Hepatic stellate cell (primary cell): ENCODE results near the gene TASP1.

Source experiments
- DNase-seq: peaks from one replicate; pipeline ENCODE4 v3.0.0; 2011; ENCODE audit warnings: low spot score

TASP1 gene

GRCh38 chr20:13571662-13572061, 67.1 kb downstream of the TASP1 start:
- no peak for DNase-seq

- no peak for DNase-seq
These were observed 71.1 kb downstream of the TASP1 start for GRCh38 chr20:13567663-13568062.

GRCh38 chr20:13563854-13564253, 74.9 kb downstream of the TASP1 start:
- no peak for DNase-seq

DNA sequence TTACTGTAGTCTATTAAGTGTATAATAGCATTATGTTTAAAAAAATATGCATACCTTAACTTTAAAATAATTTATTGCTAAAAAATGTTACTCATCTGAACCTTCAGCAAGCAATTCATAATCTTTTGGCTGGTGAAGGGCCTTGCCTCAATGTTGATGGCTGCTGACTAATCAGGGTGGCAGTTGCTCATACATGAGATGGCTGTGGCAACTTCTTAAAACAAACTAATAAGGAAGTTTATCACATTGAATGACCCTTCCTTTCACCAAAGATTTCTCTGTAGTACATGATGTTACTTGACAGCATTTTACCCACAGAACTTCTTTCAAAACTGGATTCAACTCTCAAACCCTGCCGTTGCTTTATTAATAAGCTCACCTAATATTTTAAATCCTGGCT, 84.0 kb downstream of the TASP1 start:
- no peak for DNase-seq

- no peak for DNase-seq
These were observed 84.7 kb downstream of the TASP1 start for GRCh38 chr20:13554076-13554475.

GRCh38 chr20:13552061-13552460, 86.7 kb downstream of the TASP1 start:
- DNase-seq = no peak

GRCh38 chr20:13549451-13549850, 89.3 kb downstream of the TASP1 start:
- DNase-seq = no peak

GRCh38 chr20:13546497-13547131, 92.1 kb downstream of the TASP1 start:
- DNase-seq = peak; percentile 12

DNA sequence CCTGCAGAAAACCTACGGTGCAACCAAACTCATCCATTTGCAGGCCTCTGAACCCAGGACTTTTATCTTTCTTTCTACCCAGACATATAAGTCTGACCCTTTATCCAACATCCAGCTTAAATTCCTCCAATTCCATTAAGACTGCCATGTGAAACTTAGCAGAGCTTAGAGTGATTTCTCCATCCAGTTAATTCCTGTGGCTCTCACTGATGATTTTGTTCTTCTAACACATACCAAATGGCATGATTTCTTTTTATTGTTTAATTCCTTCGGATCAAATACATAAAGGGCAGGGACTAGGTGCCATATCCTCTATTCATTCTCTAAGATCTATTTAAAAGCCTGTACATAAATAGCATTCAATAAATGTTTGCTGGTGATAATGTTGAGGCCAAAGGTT, 92.9 kb downstream of the TASP1 start:
- no peak for DNase-seq

DNA sequence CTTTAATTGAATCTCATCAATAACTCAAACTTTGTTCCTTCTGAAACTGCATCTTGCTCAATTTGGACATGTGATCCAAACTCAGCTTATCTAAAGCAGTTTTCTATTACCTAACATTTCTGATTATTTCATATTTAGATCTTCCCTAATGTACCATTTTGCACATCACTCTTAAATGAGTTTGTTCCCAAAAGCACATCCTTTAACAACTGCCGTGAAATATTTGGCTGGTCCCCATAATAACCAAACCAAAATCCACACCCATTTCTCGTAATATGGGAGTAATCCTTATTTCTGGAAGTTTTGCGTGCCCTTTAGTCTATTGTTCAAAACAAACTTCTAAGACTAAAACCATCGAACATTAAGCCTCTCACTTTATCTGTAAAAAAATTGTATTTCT, 94.9 kb downstream of the TASP1 start:
- no peak for DNase-seq

DNA sequence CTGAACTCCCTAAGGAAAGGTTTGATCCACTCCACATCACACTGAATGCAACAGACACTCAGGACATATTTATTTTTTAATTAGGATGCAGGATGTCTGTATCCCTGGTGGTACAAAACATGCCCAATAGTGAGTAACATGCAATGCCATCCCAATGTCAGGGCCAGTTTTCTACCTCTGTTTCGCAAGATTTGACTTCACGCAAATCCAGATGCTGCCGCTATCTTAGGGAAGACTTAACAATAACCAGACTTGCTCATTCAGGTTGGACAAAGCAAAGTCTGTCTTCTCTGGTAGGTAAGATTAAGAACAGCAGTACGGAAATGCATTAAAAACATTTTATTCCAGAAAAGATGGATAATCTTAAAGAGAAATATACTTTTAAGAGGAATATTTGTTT, 103.1 kb downstream of the TASP1 start:
- DNase-seq = no peak

- DNase-seq = no peak
These were observed 104.8 kb downstream of the TASP1 start for GRCh38 chr20:13533946-13534345.

DNA sequence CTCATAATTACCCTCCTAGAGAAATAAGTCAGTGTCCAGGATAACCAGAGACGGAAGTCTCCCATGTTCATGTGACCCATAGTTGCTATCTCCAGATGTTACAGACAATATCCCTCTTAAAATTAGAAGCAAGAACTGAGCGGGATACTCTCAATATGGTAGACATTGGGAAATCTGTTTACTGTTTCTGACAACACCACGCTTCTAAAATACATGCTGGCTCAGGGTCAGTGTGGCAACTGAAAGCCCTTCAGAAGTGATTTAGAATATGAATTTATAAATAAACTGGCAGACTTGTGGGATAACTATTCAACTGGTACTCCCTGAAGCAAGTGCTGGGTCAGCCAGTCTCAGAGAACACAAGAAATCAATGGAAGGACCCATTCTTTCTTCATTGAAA, 108.6 kb downstream of the TASP1 start:
- no peak for DNase-seq

GRCh38 chr20:13526551-13526950, 112.2 kb downstream of the TASP1 start:
- no peak for DNase-seq

DNA sequence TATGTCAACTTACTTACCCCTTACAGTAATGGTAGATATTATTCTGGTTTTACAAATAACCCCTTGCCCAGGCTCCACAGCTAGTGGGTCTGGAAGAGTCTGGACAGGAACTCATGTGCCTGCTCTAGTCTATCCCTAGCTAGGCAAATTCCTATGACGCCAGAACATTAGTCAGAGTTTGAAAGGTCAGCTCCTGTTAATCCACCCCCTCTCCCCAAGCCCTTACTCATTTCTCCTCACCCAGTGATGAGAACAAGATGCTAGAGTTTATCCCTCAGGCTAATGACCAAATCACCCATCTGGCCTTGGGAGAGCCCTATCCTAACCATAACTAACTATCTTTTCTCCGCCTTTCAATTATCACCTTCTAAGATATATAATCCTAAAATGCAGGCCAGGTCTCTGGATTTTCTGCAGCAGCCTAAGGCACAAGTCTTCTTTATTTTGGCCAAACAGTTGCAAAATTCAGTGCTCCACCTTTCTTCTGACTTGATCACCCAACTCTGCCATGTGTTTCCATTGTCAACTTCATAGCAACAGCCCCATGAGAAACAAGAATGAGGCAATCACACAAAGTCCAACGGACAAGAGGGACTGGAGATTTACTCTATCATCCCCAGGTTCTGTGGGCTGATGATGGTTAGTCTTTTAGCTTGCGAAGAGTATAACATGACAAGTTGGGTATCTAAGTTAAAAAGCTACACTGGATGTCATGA, 113.3 kb downstream of the TASP1 start:
- DNase-seq = peak; percentile 61

DNA sequence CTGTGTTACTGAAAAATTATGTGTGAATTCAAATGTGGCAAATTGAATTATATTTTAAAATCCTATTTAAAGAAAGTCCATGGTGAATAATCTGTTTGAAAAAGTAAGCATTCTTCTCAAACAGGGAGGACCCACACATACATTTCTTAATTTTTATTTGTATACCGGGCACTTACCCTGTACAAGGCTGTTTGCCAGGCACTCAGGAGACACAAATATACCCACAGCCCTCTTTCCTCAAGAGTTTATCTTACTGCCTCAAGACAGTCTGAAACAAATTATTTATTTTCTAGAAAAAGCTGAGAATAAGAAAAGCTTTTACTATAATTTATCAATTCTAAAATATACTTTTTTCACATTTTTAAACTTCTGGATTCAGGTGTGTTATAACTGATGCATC, 114.4 kb downstream of the TASP1 start:
- DNase-seq = no peak

DNA sequence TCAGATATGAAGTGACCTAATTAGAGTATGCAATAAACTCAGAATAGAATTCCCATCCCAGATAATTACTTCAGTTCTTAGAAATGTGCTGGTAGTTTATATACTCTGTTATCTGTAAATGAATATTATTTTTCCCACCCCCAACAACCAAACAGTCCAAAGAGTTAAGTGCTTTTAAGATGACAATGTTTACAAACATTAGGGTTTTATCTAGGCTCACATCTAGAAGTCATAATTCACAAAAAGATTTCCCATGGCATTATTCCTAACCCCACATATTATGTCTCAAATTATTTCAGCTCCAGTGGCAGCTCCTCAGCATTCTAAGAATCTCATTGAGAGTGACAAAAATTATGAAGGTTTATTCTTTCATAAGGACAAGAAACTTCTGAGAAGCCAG, 120.9 kb downstream of the TASP1 start:
- no peak for DNase-seq

GRCh38 chr20:13515796-13516558, 122.8 kb downstream of the TASP1 start:
- DNase-seq = no peak

DNA sequence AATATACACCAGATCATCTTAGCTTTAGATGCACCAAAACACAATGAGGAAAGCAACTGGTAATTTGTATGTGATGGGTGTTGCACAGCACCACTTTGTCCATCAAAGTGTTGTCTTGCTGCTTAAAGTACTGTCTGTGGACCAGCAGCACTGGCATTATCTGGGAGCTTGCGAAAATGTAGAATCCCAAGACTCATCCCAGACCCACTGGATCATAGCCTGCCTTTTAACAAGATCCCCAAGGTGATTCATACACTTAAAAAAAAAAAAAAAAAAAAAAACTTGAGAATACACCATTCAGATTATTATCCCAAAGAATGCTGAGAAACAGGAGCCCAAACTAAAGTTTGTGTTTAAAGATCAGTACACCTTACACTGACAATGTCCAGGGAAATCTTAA, 123.4 kb downstream of the TASP1 start:
- DNase-seq = no peak

- DNase-seq = no peak
These were observed 127.8 kb downstream of the TASP1 start for GRCh38 chr20:13510837-13511488.

- no peak for DNase-seq
These were observed 131.1 kb downstream of the TASP1 start for GRCh38 chr20:13507646-13508045.

GRCh38 chr20:13501500-13501899, 137.2 kb downstream of the TASP1 start:
- no peak for DNase-seq

DNA sequence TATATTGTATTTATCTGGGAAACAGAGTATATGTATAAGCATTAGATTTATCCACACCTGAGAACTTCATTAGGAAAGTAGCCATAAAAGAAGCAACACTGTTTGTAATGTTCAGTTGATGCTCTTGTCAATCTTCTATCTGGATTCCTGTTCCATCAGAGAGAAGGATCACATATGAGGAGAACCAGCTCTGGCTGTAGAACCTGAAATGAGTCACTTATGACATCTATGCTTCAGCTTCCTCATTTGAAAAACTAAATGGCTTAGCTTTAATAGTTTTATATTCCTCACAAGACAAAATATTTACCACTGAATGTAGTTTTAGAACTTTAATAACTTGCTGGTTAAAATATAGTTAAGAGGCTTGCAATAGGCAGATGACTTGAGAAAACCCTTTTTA, 144.7 kb downstream of the TASP1 start:
- DNase-seq = no peak
